ENCODE data around the gene LRP6. TPM values are rescaled to one million over a fixed set of nuclear protein-coding genes. Genes with fewer than 3 reads are reported as not detected.

LRP6 gene
- total and polyA plus RNA-seq, 2 experiments from 2014 or later = 29.1 to 73.8 TPM

DNA sequence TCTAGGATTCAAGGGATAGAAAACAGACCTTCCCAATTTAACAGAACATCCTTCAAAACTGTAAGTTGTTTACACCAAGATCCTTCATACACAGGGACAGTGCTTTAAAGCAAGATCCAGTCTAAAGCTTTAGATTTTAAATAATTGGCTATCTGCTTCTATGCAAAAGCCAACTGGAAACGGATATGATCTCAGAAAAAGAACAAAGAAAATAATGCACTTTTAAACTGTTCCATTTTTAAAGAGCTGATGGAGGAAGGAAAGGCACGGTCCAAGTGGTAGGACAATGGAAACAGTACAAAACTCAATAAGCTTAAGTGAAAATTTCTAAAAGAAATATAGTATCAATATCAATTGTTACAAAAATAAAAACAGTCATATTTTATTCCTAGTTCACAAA, 27.7 kb downstream of the LRP6 start:
- DNase-seq (ENCODE audit: low spot score) (no peak), ATAC-seq (no peak)
- Mint-ChIP-seq H3K36me3 (ENCODE audit: low read depth) (peaks cover 9% of the 10 kb centered on the region; the same call in 2 of the 3 replicates), H3K4me1 (peaks cover 51% of the 10 kb centered on the region), H3K9me3 (no peaks in the 10 kb centered on the region), H3K27ac (no peak overlapping the region; the same call in 1 of the 2 replicates), H3K4me3 (no peak overlapping the region), H3K27me3 (ENCODE audit: insufficient read depth, low read depth, poor library complexity) (peaks cover 3% of the 10 kb centered on the region)
- no peaks in the 10 kb centered on the region for H3K27me3 ChIP-seq (ENCODE audit: insufficient read depth)
- H3K79me2 ChIP-seq (replicated peaks; ENCODE audit: insufficient read depth) = peaks cover 100% of the 10 kb centered on the region
- peak overlapping the region; percentile 33; the same call in 1 of the 2 replicates for H3K4me2 ChIP-seq
- no peaks in the 10 kb centered on the region; the same call in 1 of the 2 replicates for H3K36me3 ChIP-seq (ENCODE audit: insufficient read depth)
- no peaks in the 10 kb centered on the region for H3K9me2 ChIP-seq (ENCODE audit: insufficient read depth)
- 0 out of 2 replicates have a peak overlapping the region, but pooled peaks have one; percentile 15 for H3K27ac ChIP-seq (ENCODE audit: low read depth)
- TF ChIP-seq EZH2 (IDR thresholded peaks at IDR 0.05; ENCODE audit: low read depth, unreplicated experiment) (no peak), POLR2AphosphoS5 (IDR thresholded peaks at IDR 0.05; ENCODE audit: low read depth) (no peak), NANOG (IDR thresholded peaks at IDR 0.05; ENCODE audit: borderline replicate concordance) (no peak), ZNF114 (CRISPR knock-in tag; IDR thresholded peaks at IDR 0.05) (no peak), EZH2phosphoT487 (IDR thresholded peaks at IDR 0.05; ENCODE audit: unreplicated experiment) (no peak), CREB1 (CRISPR knock-in tag; IDR thresholded peaks at IDR 0.05; ENCODE audit: low read depth) (no peak)
- TF ChIP-seq, protein P1, sequence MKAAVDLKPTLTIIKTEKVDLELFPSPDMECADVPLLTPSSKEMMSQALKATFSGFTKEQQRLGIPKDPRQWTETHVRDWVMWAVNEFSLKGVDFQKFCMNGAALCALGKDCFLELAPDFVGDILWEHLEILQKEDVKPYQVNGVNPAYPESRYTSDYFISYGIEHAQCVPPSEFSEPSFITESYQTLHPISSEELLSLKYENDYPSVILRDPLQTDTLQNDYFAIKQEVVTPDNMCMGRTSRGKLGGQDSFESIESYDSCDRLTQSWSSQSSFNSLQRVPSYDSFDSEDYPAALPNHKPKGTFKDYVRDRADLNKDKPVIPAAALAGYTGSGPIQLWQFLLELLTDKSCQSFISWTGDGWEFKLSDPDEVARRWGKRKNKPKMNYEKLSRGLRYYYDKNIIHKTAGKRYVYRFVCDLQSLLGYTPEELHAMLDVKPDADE (IDR thresholded peaks at IDR 0.05) = no peak
- TF ChIP-seq, protein P2, sequence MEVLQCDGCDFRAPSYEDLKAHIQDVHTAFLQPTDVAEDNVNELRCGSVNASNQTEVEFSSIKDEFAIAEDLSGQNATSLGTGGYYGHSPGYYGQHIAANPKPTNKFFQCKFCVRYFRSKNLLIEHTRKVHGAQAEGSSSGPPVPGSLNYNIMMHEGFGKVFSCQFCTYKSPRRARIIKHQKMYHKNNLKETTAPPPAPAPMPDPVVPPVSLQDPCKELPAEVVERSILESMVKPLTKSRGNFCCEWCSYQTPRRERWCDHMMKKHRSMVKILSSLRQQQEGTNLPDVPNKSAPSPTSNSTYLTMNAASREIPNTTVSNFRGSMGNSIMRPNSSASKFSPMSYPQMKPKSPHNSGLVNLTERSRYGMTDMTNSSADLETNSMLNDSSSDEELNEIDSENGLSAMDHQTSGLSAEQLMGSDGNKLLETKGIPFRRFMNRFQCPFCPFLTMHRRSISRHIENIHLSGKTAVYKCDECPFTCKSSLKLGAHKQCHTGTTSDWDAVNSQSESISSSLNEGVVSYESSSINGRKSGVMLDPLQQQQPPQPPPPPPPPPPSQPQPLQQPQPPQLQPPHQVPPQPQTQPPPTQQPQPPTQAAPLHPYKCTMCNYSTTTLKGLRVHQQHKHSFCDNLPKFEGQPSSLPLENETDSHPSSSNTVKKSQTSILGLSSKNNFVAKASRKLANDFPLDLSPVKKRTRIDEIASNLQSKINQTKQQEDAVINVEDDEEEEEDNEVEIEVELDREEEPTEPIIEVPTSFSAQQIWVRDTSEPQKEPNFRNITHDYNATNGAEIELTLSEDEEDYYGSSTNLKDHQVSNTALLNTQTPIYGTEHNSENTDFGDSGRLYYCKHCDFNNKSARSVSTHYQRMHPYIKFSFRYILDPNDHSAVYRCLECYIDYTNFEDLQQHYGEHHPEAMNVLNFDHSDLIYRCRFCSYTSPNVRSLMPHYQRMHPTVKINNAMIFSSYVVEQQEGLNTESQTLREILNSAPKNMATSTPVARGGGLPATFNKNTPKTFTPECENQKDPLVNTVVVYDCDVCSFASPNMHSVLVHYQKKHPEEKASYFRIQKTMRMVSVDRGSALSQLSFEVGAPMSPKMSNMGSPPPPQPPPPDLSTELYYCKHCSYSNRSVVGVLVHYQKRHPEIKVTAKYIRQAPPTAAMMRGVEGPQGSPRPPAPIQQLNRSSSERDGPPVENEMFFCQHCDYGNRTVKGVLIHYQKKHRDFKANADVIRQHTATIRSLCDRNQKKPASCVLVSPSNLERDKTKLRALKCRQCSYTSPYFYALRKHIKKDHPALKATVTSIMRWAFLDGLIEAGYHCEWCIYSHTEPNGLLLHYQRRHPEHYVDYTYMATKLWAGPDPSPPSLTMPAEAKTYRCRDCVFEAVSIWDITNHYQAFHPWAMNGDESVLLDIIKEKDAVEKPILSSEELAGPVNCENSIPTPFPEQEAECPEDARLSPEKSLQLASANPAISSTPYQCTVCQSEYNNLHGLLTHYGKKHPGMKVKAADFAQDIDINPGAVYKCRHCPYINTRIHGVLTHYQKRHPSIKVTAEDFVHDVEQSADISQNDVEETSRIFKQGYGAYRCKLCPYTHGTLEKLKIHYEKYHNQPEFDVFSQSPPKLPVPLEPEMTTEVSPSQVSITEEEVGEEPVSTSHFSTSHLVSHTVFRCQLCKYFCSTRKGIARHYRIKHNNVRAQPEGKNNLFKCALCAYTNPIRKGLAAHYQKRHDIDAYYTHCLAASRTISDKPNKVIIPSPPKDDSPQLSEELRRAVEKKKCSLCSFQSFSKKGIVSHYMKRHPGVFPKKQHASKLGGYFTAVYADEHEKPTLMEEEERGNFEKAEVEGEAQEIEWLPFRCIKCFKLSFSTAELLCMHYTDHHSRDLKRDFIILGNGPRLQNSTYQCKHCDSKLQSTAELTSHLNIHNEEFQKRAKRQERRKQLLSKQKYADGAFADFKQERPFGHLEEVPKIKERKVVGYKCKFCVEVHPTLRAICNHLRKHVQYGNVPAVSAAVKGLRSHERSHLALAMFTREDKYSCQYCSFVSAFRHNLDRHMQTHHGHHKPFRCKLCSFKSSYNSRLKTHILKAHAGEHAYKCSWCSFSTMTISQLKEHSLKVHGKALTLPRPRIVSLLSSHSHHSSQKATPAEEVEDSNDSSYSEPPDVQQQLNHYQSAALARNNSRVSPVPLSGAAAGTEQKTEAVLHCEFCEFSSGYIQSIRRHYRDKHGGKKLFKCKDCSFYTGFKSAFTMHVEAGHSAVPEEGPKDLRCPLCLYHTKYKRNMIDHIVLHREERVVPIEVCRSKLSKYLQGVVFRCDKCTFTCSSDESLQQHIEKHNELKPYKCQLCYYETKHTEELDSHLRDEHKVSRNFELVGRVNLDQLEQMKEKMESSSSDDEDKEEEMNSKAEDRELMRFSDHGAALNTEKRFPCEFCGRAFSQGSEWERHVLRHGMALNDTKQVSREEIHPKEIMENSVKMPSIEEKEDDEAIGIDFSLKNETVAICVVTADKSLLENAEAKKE (CRISPR knock-in tag; IDR thresholded peaks at IDR 0.05) = no peak
- no peak overlapping the region for H3K4me3 ChIP-seq
- peaks cover 28% of the 10 kb centered on the region for H4K20me1 ChIP-seq (replicated peaks; ENCODE audit: insufficient read depth)
- H3F3A ChIP-seq (replicated peaks; ENCODE audit: low read depth) = no peaks in the 10 kb centered on the region
- H3K4me1 ChIP-seq (ENCODE audit: insufficient read depth) = peaks cover 37% of the 10 kb centered on the region
- no peak overlapping the region for H2AFZ ChIP-seq
